Endothelial cell of umbilical vein (primary cell): ENCODE measurements around the gene RPL11. TPM values are rescaled to one million over a fixed set of nuclear protein-coding genes. Genes with fewer than 3 reads are reported as not detected.

Experiments used
- Bru-seq: library from RNA; stranded (reverse); fragments of 400-500 nt; gene quantifications from one replicate; lab custom pipeline; 2021; lab: Mats Ljungman, UMichigan
- BruChase-seq, 2 experiments: library from RNA; stranded (reverse); fragments of 400-500 nt; gene quantifications; one replicate each; lab custom pipeline; 2021; lab: Mats Ljungman, UMichigan
- BruUV-seq: library from RNA; stranded (reverse); fragments of 400-500 nt; replicated peaks from 2 replicates; lab custom pipeline; 2021; lab: Mats Ljungman, UMichigan
- CTCF ChIA-PET: fragments of 300-600, 350-600 bp; sonication (Branson Sonifier 250); formaldehyde crosslinking; loops from one replicate; lab custom pipeline; 2021; ENCODE audit warnings: antibody characterized with exemption, inconsistent platforms; lab: Charles Lee
- POLR2A ChIA-PET: fragments of 300-600, 350-600 bp; sonication (Branson Sonifier 250); formaldehyde crosslinking; loops from one replicate; lab custom pipeline; 2021; ENCODE audit warnings: antibody characterized with exemption, inconsistent platforms; lab: Charles Lee
- DNase-seq: peaks from one replicate; pipeline ENCODE4 v3.0.0-alpha.2; 2011; ENCODE audit warnings: low read depth, low spot score
- FAIRE-seq: peaks from 2 replicates; lab custom pipeline; 2011; peaks lifted over from hg19 to GRCh38; lab: Jason Lieb, UNC
- H2AFZ ChIP-seq: 2 replicates; pipeline ENCODE4 v1.6.0; 2012; ENCODE audit warnings: low read depth, low read length, control low read depth, inconsistent platforms
- H3K27ac ChIP-seq: 2 replicates; pipeline ENCODE4 v1.5.1; 2011; ENCODE audit warnings: low read depth, mild to moderate bottlenecking, control low read depth, low read length, moderate library complexity; ENCODE audit not compliant: insufficient read depth
- H3K27me3 ChIP-seq, 2 experiments: 2 replicates each; pipeline versions ENCODE4 v1.6.0 to v1.6.1; 2011; ENCODE audit warnings: low read length in 2 of 2, mixed read lengths in 1 of 2; ENCODE audit not compliant: control insufficient read depth in 2 of 2, insufficient read depth in 2 of 2
- H3K36me3 ChIP-seq, 2 experiments: 2 replicates in 1 of 2; 3 replicates in 1 of 2; pipeline ENCODE4 v1.5.1; 2011; ENCODE audit warnings: low read length in 2 of 2, mild to moderate bottlenecking in 1 of 2, moderate library complexity in 1 of 2; ENCODE audit not compliant: control insufficient read depth in 2 of 2, insufficient read depth in 2 of 2; ENCODE audit errors: extremely low read depth in 1 of 2
- H3K4me1 ChIP-seq: 3 replicates; pipeline ENCODE4 v1.5.1; 2011; ENCODE audit warnings: mild to moderate bottlenecking, low read length; ENCODE audit not compliant: control insufficient read depth, insufficient read depth; ENCODE audit errors: extremely low read depth
- H3K4me2 ChIP-seq: 2 replicates; pipeline ENCODE4 v1.6.1; 2011; ENCODE audit warnings: low read length, control low read depth, mixed read lengths; ENCODE audit not compliant: insufficient read depth
- H3K4me3 ChIP-seq, 3 experiments: fragments of 200-600 bp in 1 of 3; sonication (generic), shearing (Covaris generic) in 1 of 3; replicated peaks in 1 of 3; 2 replicates each; pipeline ENCODE4 v1.5.1; 2011 to 2016; ENCODE audit warnings: control low read depth in 3 of 3, low read length in 3 of 3, mild to moderate bottlenecking in 2 of 3, inconsistent platforms in 1 of 3, low read depth in 1 of 3, moderate library complexity in 1 of 3; ENCODE audit not compliant: insufficient read depth in 1 of 3
- H3K79me2 ChIP-seq: 2 replicates; pipeline ENCODE4 v1.6.0; 2012; ENCODE audit warnings: low read length, inconsistent platforms; ENCODE audit not compliant: control insufficient read depth, insufficient read depth
- H3K9ac ChIP-seq: replicated peaks from 2 replicates; pipeline ENCODE3; 2011; ENCODE audit warnings: low read length, control low read depth; ENCODE audit not compliant: insufficient read depth; ENCODE audit errors: extremely low read depth
- H3K9me1 ChIP-seq: replicated peaks from 3 replicates; pipeline ENCODE4 v1.6.0; 2011; ENCODE audit warnings: mild to moderate bottlenecking, low read length; ENCODE audit not compliant: control insufficient read depth, insufficient read depth; ENCODE audit errors: extremely low read depth
- H3K9me3 ChIP-seq: replicated peaks from 2 replicates; pipeline ENCODE4 v1.5.1; 2012; ENCODE audit warnings: low read length, inconsistent platforms; ENCODE audit not compliant: control insufficient read depth, insufficient read depth
- H4K20me1 ChIP-seq: replicated peaks from 2 replicates; pipeline ENCODE3; 2011; ENCODE audit warnings: mild to moderate bottlenecking, low read length; ENCODE audit not compliant: control insufficient read depth, insufficient read depth; ENCODE audit errors: extremely low read depth
- EZH2 ChIP-seq: IDR thresholded peaks from 2 replicates; pipeline ENCODE4 v1.6.1; 2012; ENCODE audit warnings: borderline replicate concordance, low read depth, mild to moderate bottlenecking, moderate library complexity, low read length, inconsistent platforms; ENCODE audit not compliant: severe bottlenecking
- FOS ChIP-seq: IDR thresholded peaks from 2 replicates; pipeline ENCODE4 v1.6.1; 2011; ENCODE audit warnings: mild to moderate bottlenecking, low read length, moderate library complexity, borderline replicate concordance; ENCODE audit not compliant: insufficient read depth
- GATA2 ChIP-seq: IDR thresholded peaks from 2 replicates; pipeline ENCODE4 v1.7.0; 2011; ENCODE audit warnings: low read depth, mild to moderate bottlenecking, moderate library complexity, mixed read lengths, low read length; ENCODE audit not compliant: insufficient read length, insufficient read depth
- JUN ChIP-seq: IDR thresholded peaks from 2 replicates; pipeline ENCODE4 v1.6.1; 2011; ENCODE audit warnings: borderline replicate concordance, low read depth; ENCODE audit not compliant: insufficient read length, insufficient read depth
- MYC ChIP-seq: IDR thresholded peaks from one replicate; pipeline ENCODE4 v1.6.1; 2011; ENCODE audit warnings: mild to moderate bottlenecking, low read depth, low read length
- POLR2A ChIP-seq: IDR thresholded peaks from 2 replicates; pipeline ENCODE4 v1.6.1; 2012; ENCODE audit warnings: low read depth, mild to moderate bottlenecking, control low read depth, low read length
- POLR2AphosphoS5 ChIP-seq: IDR thresholded peaks from 2 replicates; pipeline ENCODE4 v1.6.1; 2012; ENCODE audit warnings: low read depth, mild to moderate bottlenecking, control low read depth, low read length, moderate library complexity; ENCODE audit not compliant: insufficient read depth
- dilution Hi-C: fragments of 300-500 bp; cut with MboI; formaldehyde crosslinking; loops from one replicate; pipeline ENCODE4 v1.15.0; 2019; ENCODE audit warnings: low sequenced_read_pairs; ENCODE audit not compliant: extremely low pct_ligation_motif_present
- intact Hi-C: fragments of 100-400 bp; cut with micrococcal nuclease; formaldehyde crosslinking; loops from one replicate; pipeline ENCODE4 v1.10.0; 2022
- long read RNA-seq: library from polyadenylated mRNA; stranded (forward); transcript quantifications from one replicate; pipeline ENCODE4 v2.0.0, GENCODE V29; 2021
- polyA minus RNA-seq, 3 experiments: library from RNA; depleted of rRNA, polyadenylated mRNA; stranded (reverse); fragments of >200 nt; gene quantifications; 1 replicate in 1 of 3; 2 replicates in 2 of 3; pipeline ENCODE4 v1.2.3, GENCODE V29; 2011
- polyA plus RNA-seq, 4 experiments: library from polyadenylated mRNA; depleted of rRNA in 3 of 4; stranded (reverse) in 3 of 4; unstranded in 1 of 4; fragments of >200 nt; gene quantifications; 2 replicates each; pipeline versions ENCODE4 v1.2.1 to v1.2.3, GENCODE V29; 2011 to 2012; ENCODE audit warnings: missing spikeins in 1 of 4
- total RNA-seq: library from RNA; stranded (reverse); gene quantifications from 2 replicates; pipeline ENCODE4 v1.2.3, GENCODE V29; 2021
- TF ChIP-seq, protein P1 (sequence below), 2 donors: IDR thresholded peaks; 1 replicate in 1 of 2; 2 replicates in 1 of 2; pipeline ENCODE4 v1.5.1; 2011; ENCODE audit warnings: low read length in 2 of 2, mild to moderate bottlenecking in 2 of 2, moderate library complexity in 2 of 2, control low read depth in 1 of 2, inconsistent platforms in 1 of 2, low read depth in 1 of 2; ENCODE audit not compliant: insufficient read depth in 1 of 2; ENCODE audit errors: extremely low read depth in 1 of 2
- TF ChIP-seq, protein P2 (sequence below): IDR thresholded peaks from 2 replicates; pipeline ENCODE4 v1.6.1; 2011; ENCODE audit not compliant: insufficient read depth, insufficient read length

The RPL11 gene
- total RNA-seq (1,084 and 1,169 TPM in 2 replicates), polyA plus RNA-seq (656 and 861 TPM in 2 replicates), polyA minus RNA-seq (532 and 552 TPM in 2 replicates), Bru-seq, nascent RNA (percentile 99 among the genes with signal in this experiment), BruChase-seq, experiment 1, labeled RNA remaining after a 6-hour chase (percentile 99 among the genes with signal in this experiment), BruChase-seq, experiment 2, labeled RNA remaining after a 2-hour chase (percentile 99 among the genes with signal in this experiment)
- polyA plus RNA-seq (2011; cell fraction: cytosol; rRNA removed) = 1,857 and 2,097 TPM in 2 replicates
- polyA plus RNA-seq (2011; cell fraction: nucleus; rRNA removed) = 491 and 654 TPM in 2 replicates
- polyA plus RNA-seq (2012) = 2,376 and 2,717 TPM in 2 replicates
- polyA minus RNA-seq (2011; cell fraction: cytosol; rRNA and poly(A)+ RNA removed) = 533 TPM
- 123 and 143 TPM in 2 replicates for polyA minus RNA-seq (2011; cell fraction: nucleus; rRNA and poly(A)+ RNA removed)
- long read RNA-seq, transcript RPL11-203 (5 exons, 879 nt) = minor isoform, 76 of 1,465 reads
- long read RNA-seq, transcript RPL11-201 (6 exons, 660 nt) = minor isoform, 128 of 1,465 reads
- long read RNA-seq, transcript RPL11-206 (6 exons, 1,017 nt) = major isoform, 1,105 of 1,465 reads
- long read RNA-seq, partial matches to known transcripts = 148 of 1,465 reads
- long read RNA-seq, other reads (novel, unspliced or antisense) = 7 of 1,465 reads

DNA sequence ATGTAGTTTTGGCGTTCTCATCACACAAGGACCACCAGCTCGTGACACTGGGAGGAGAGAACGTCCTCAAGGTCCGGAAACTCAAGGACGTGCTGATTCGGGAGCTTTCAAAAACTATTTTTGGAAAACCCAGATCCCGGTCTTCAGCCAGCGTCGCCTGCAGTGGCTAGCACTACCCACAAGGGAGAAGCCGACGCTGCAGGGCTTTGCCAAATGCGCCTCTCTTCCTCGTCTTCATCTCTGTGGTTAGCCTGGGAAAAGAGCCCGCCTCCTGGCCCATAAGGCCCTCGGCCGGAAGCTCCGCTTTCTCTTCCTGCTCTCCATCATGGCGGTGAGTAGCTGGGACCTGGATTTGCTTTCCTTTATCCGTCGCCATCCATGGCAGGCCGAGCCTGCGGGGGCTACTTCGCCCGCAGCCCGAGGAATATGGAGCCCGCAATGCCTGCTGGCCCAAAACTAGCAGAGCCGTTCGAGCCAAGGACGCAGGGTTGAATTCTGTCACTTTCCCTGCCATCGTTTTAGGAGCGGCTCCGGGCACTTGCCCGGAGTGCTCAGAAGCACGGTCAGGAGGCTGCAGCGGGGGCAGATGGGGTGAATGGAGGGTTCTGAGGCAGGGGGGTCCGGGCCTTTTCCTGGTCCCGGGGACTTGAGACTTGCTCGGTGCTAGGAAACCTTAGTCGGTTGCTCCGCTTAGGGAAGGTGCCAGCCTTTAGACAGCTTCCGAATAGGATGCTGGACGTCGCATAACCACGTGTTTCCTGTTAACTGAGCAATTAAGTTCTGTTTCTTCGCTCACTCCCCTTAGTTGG, at the start of gene RPL11:
Gene RPL11, plus strand, starts transcription at position 308 of the 809 bp plus-strand sequence. Its CDS starts 18 bp downstream, at position 326.
- Histone ChIP-seq H3K27me3 (no peaks in the 10 kb centered on the region), H3K4me3 (peak within 1 kb of the TSS; percentile 70 to 96 (median 88)), H3K79me2 (peaks cover 51% of the 10 kb centered on the region), H3K9me1 (no peaks in the 10 kb centered on the region), H3K4me1 (peaks cover 30% of the 10 kb centered on the region), H3K36me3 (peaks cover 29 to 31% of the 10 kb centered on the region in 2 experiments), H3K27ac (peak within 1 kb of the TSS; percentile 77), H3K4me2 (peak within 1 kb of the TSS; percentile 97), H2AFZ (peak within 1 kb of the TSS; percentile 3), H3K9ac (peak within 1 kb of the TSS; percentile 93), H3K9me3 (no peaks in the 10 kb centered on the region), H4K20me1 (peaks cover 3% of the 10 kb centered on the region)
- POLR2A ChIA-PET = interaction anchor here (0.6 to 1.2 kb wide), 4 partner anchors 9 to 88 kb away, joined by 3 to 7 read pairs (median 4); no protein-coding TSS in a partner anchor
- CTCF ChIA-PET = interaction anchor here (0.6 to 1.6 kb wide), 18 partner anchors 9 to 208 kb away, joined by 3 to 10 read pairs (median 4); partner anchors contain the start of genes ASAP3 and ELOA
- dilution Hi-C loops = no loop called here
- peak; percentile 96 for DNase-seq
- TSS peak; percentile 94 for BruUV-seq
- FAIRE-seq = peak; percentile 100
- TF ChIP-seq POLR2AphosphoS5 (peak; percentile 97), FOS (no peak), POLR2A (peak; percentile 98), MYC (peak; percentile 81), EZH2 (no peak), GATA2 (no peak), JUN (no peak)
- TF ChIP-seq, protein P1, sequence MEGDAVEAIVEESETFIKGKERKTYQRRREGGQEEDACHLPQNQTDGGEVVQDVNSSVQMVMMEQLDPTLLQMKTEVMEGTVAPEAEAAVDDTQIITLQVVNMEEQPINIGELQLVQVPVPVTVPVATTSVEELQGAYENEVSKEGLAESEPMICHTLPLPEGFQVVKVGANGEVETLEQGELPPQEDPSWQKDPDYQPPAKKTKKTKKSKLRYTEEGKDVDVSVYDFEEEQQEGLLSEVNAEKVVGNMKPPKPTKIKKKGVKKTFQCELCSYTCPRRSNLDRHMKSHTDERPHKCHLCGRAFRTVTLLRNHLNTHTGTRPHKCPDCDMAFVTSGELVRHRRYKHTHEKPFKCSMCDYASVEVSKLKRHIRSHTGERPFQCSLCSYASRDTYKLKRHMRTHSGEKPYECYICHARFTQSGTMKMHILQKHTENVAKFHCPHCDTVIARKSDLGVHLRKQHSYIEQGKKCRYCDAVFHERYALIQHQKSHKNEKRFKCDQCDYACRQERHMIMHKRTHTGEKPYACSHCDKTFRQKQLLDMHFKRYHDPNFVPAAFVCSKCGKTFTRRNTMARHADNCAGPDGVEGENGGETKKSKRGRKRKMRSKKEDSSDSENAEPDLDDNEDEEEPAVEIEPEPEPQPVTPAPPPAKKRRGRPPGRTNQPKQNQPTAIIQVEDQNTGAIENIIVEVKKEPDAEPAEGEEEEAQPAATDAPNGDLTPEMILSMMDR (IDR thresholded peaks at IDR 0.05; ENCODE audit: extremely low read depth in 1 of 2, insufficient read depth in 1 of 2, low read depth in 1 of 2, low read length in 2 of 2) = peak; percentile 58 to 81
- TF ChIP-seq, protein P2, sequence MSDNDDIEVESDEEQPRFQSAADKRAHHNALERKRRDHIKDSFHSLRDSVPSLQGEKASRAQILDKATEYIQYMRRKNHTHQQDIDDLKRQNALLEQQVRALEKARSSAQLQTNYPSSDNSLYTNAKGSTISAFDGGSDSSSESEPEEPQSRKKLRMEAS = peak; percentile 92
- intact Hi-C loops = loop anchor here (1.0 to 2.0 kb wide), 3 partner anchors 52 to 673 kb away; partner anchors contain the start of genes ELOA and KDM1A
